Activated CD8-positive, alpha-beta memory T cell treated with anti-CD3 and anti-CD28 coated beads, Interleukin-2, amount 10 ng/mL, durations not matched to agents 7 days and 5 days (primary cell): ENCODE results near the gene KCNN2. TPM values are rescaled to one million over a fixed set of nuclear protein-coding genes. Genes with fewer than 3 reads are reported as not detected.

Source experiments
- ATAC-seq: fragments of 150-1000 bp; cut with Tn5 transposase; one replicate; pipeline ENCODE4 v1.10.0; 2021; ENCODE audit warnings: moderate library complexity
- CTCF ChIA-PET: fragments of 350-600 bp; sonication (Branson Sonifier 250); formaldehyde crosslinking; loops from one replicate; lab custom pipeline; 2021; ENCODE audit warnings: antibody characterized with exemption; lab: Charles Lee
- DNase-seq: peaks from one replicate; pipeline ENCODE4 v3.0.0-alpha.2; 2020
- H3K27ac Mint-ChIP-seq: one replicate; pipeline ENCODE4 v1.8.0; 2021; ENCODE audit warnings: mild to moderate bottlenecking, mixed read lengths
- H3K27me3 Mint-ChIP-seq: one replicate; pipeline ENCODE4 v1.8.0; 2021; ENCODE audit warnings: mixed read lengths
- H3K36me3 Mint-ChIP-seq: one replicate; pipeline ENCODE4 v1.8.0; 2021; ENCODE audit warnings: mild to moderate bottlenecking, mixed read lengths
- H3K4me1 Mint-ChIP-seq: one replicate; pipeline ENCODE4 v1.8.0; 2021; ENCODE audit warnings: mixed read lengths
- H3K4me3 Mint-ChIP-seq: one replicate; pipeline ENCODE4 v1.8.0; 2021; ENCODE audit warnings: mild to moderate bottlenecking, moderate library complexity, mixed read lengths
- H3K9me3 Mint-ChIP-seq: one replicate; pipeline ENCODE4 v1.8.0; 2022; ENCODE audit warnings: low read depth, mixed read lengths
- total RNA-seq, 2 experiments: library from RNA; stranded (reverse); gene quantifications; one replicate each; pipeline ENCODE4 v1.2.3, GENCODE V29; 2021

KCNN2 gene
- total RNA-seq, 2 experiments from 2014 or later, result not detected

- no peaks in the 10 kb centered on the region for H3K9me3 Mint-ChIP-seq
- DNase-seq, result no peak
- no peaks in the 10 kb centered on the region for H3K36me3 Mint-ChIP-seq
- H3K27ac Mint-ChIP-seq, result no peak overlapping the region
- H3K27me3 Mint-ChIP-seq, result no peaks in the 10 kb centered on the region
- ATAC-seq, result no peak
- no peak overlapping the region for H3K4me3 Mint-ChIP-seq
- no peaks in the 10 kb centered on the region for H3K4me1 Mint-ChIP-seq
- CTCF ChIA-PET, result no interaction called here
These were observed 15.4 kb downstream of the KCNN2 start for GRCh38 chr5:114377050-114377844.

GRCh38 chr5:114377946-114378345, 16.1 kb downstream of the KCNN2 start:
- Mint-ChIP-seq H3K27me3 (no peaks in the 10 kb centered on the region), H3K4me1 (no peaks in the 10 kb centered on the region), H3K36me3 (no peaks in the 10 kb centered on the region), H3K9me3 (no peaks in the 10 kb centered on the region), H3K27ac (no peak overlapping the region), H3K4me3 (no peak overlapping the region)
- ATAC-seq, result no peak
- CTCF ChIA-PET, result no interaction called here
- no peak for DNase-seq

GRCh38 chr5:114380721-114381120, 18.9 kb downstream of the KCNN2 start:
- H3K27me3 Mint-ChIP-seq, result no peaks in the 10 kb centered on the region
- H3K4me1 Mint-ChIP-seq, result no peaks in the 10 kb centered on the region
- no peak for DNase-seq
- CTCF ChIA-PET, result no interaction called here
- no peak overlapping the region for H3K4me3 Mint-ChIP-seq
- ATAC-seq, result no peak
- no peak overlapping the region for H3K27ac Mint-ChIP-seq
- H3K9me3 Mint-ChIP-seq, result no peaks in the 10 kb centered on the region
- no peaks in the 10 kb centered on the region for H3K36me3 Mint-ChIP-seq

GRCh38 chr5:114387433-114387832, 25.6 kb downstream of the KCNN2 start:
- H3K27me3 Mint-ChIP-seq, result no peaks in the 10 kb centered on the region
- no peaks in the 10 kb centered on the region for H3K9me3 Mint-ChIP-seq
- H3K27ac Mint-ChIP-seq, result no peak overlapping the region
- no peak overlapping the region for H3K4me3 Mint-ChIP-seq
- H3K36me3 Mint-ChIP-seq, result no peaks in the 10 kb centered on the region
- DNase-seq (no peak), ATAC-seq (no peak)
- no peaks in the 10 kb centered on the region for H3K4me1 Mint-ChIP-seq
- CTCF ChIA-PET, result no interaction called here

GRCh38 chr5:114390431-114390830, 28.6 kb downstream of the KCNN2 start:
- Mint-ChIP-seq H3K27ac (no peak overlapping the region), H3K4me3 (no peak overlapping the region), H3K27me3 (no peaks in the 10 kb centered on the region), H3K36me3 (no peaks in the 10 kb centered on the region), H3K9me3 (no peaks in the 10 kb centered on the region), H3K4me1 (no peaks in the 10 kb centered on the region)
- ATAC-seq (no peak), DNase-seq (no peak)
- CTCF ChIA-PET, result no interaction called here

GRCh38 chr5:114391321-114391720, 29.5 kb downstream of the KCNN2 start:
- no peak for ATAC-seq
- H3K4me3 Mint-ChIP-seq, result no peak overlapping the region
- no peaks in the 10 kb centered on the region for H3K36me3 Mint-ChIP-seq
- DNase-seq, result no peak
- no peaks in the 10 kb centered on the region for H3K4me1 Mint-ChIP-seq
- H3K27ac Mint-ChIP-seq, result no peak overlapping the region
- H3K9me3 Mint-ChIP-seq, result no peaks in the 10 kb centered on the region
- no peaks in the 10 kb centered on the region for H3K27me3 Mint-ChIP-seq
- CTCF ChIA-PET, result no interaction called here

GRCh38 chr5:114393159-114393558, 31.3 kb downstream of the KCNN2 start:
- Mint-ChIP-seq H3K27me3 (no peaks in the 10 kb centered on the region), H3K9me3 (no peaks in the 10 kb centered on the region), H3K4me1 (no peaks in the 10 kb centered on the region), H3K36me3 (no peaks in the 10 kb centered on the region), H3K4me3 (no peak overlapping the region), H3K27ac (no peak overlapping the region)
- ATAC-seq (no peak), DNase-seq (no peak)
- CTCF ChIA-PET, result no interaction called here

GRCh38 chr5:114402206-114402605, 40.3 kb downstream of the KCNN2 start:
- DNase-seq, result no peak
- no peak for ATAC-seq
- no peaks in the 10 kb centered on the region for H3K4me1 Mint-ChIP-seq
- H3K27ac Mint-ChIP-seq, result no peak overlapping the region
- no peaks in the 10 kb centered on the region for H3K27me3 Mint-ChIP-seq
- H3K36me3 Mint-ChIP-seq, result no peaks in the 10 kb centered on the region
- no peak overlapping the region for H3K4me3 Mint-ChIP-seq
- no peaks in the 10 kb centered on the region for H3K9me3 Mint-ChIP-seq
- CTCF ChIA-PET, result no interaction called here

- H3K27ac Mint-ChIP-seq, result no peak overlapping the region
- H3K4me1 Mint-ChIP-seq, result no peaks in the 10 kb centered on the region
- ATAC-seq, result no peak
- no peaks in the 10 kb centered on the region for H3K27me3 Mint-ChIP-seq
- no peak overlapping the region for H3K4me3 Mint-ChIP-seq
- H3K9me3 Mint-ChIP-seq, result no peaks in the 10 kb centered on the region
- CTCF ChIA-PET, result no interaction called here
- DNase-seq, result no peak
- H3K36me3 Mint-ChIP-seq, result no peaks in the 10 kb centered on the region
These were observed 45.9 kb downstream of the KCNN2 start for GRCh38 chr5:114407783-114408182.

- CTCF ChIA-PET, result no interaction called here
- ATAC-seq, result no peak
- DNase-seq, result no peak
- H3K4me3 Mint-ChIP-seq, result no peak overlapping the region
- H3K27me3 Mint-ChIP-seq, result no peaks in the 10 kb centered on the region
- H3K36me3 Mint-ChIP-seq, result no peaks in the 10 kb centered on the region
- no peaks in the 10 kb centered on the region for H3K9me3 Mint-ChIP-seq
- H3K27ac Mint-ChIP-seq, result no peak overlapping the region
- no peaks in the 10 kb centered on the region for H3K4me1 Mint-ChIP-seq
These were observed 47.0 kb downstream of the KCNN2 start for GRCh38 chr5:114408847-114409246.

- no peaks in the 10 kb centered on the region for H3K4me1 Mint-ChIP-seq
- no peak overlapping the region for H3K4me3 Mint-ChIP-seq
- ATAC-seq (no peak), DNase-seq (no peak)
- CTCF ChIA-PET, result no interaction called here
- H3K27me3 Mint-ChIP-seq, result no peaks in the 10 kb centered on the region
- no peak overlapping the region for H3K27ac Mint-ChIP-seq
- no peaks in the 10 kb centered on the region for H3K36me3 Mint-ChIP-seq
- no peaks in the 10 kb centered on the region for H3K9me3 Mint-ChIP-seq
These were observed 49.6 kb downstream of the KCNN2 start for GRCh38 chr5:114411380-114411931.

- no peaks in the 10 kb centered on the region for H3K9me3 Mint-ChIP-seq
- ATAC-seq (no peak), DNase-seq (no peak)
- no peak overlapping the region for H3K27ac Mint-ChIP-seq
- no peak overlapping the region for H3K4me3 Mint-ChIP-seq
- H3K4me1 Mint-ChIP-seq, result no peaks in the 10 kb centered on the region
- CTCF ChIA-PET, result no interaction called here
- H3K27me3 Mint-ChIP-seq, result no peaks in the 10 kb centered on the region
- H3K36me3 Mint-ChIP-seq, result no peaks in the 10 kb centered on the region
These were observed 50.8 kb downstream of the KCNN2 start for GRCh38 chr5:114412510-114413171.

- Mint-ChIP-seq H3K36me3 (no peaks in the 10 kb centered on the region), H3K9me3 (no peaks in the 10 kb centered on the region), H3K27me3 (no peaks in the 10 kb centered on the region), H3K27ac (no peak overlapping the region), H3K4me3 (no peak overlapping the region), H3K4me1 (no peaks in the 10 kb centered on the region)
- ATAC-seq (no peak), DNase-seq (no peak)
- CTCF ChIA-PET, result no interaction called here
These were observed 53.9 kb downstream of the KCNN2 start for GRCh38 chr5:114415760-114416159.

GRCh38 chr5:114416254-114416653, 54.4 kb downstream of the KCNN2 start:
- CTCF ChIA-PET, result no interaction called here
- Mint-ChIP-seq H3K27me3 (no peaks in the 10 kb centered on the region), H3K4me1 (no peaks in the 10 kb centered on the region), H3K27ac (no peak overlapping the region), H3K9me3 (no peaks in the 10 kb centered on the region), H3K36me3 (no peaks in the 10 kb centered on the region), H3K4me3 (no peak overlapping the region)
- no peak for ATAC-seq
- DNase-seq, result no peak
